Esophagus squamous epithelium (tissue), 4 donors: Measurements from ENCODE around the gene ANKRD11.

Experiments used
- POLR2A ChIP-seq, 4 donors: fragments of 450-650 bp; IDR thresholded peaks; one replicate each; pipeline ENCODE4 v1.6.1; 2017; ENCODE audit warnings: antibody characterized with exemption in 4 of 4, mild to moderate bottlenecking in 4 of 4, moderate library complexity in 3 of 4
- TF ChIP-seq, protein P1 (sequence below), 6 experiments: fragments of 450-650 bp in 4 of 6; fragments of 200-600 bp in 2 of 6; sonication (generic) in 2 of 6; IDR thresholded peaks; one replicate each; pipeline ENCODE4 v1.5.1; 2016 to 2019; ENCODE audit warnings: antibody characterized with exemption in 6 of 6, mild to moderate bottlenecking in 4 of 6, moderate library complexity in 4 of 6

DNA sequence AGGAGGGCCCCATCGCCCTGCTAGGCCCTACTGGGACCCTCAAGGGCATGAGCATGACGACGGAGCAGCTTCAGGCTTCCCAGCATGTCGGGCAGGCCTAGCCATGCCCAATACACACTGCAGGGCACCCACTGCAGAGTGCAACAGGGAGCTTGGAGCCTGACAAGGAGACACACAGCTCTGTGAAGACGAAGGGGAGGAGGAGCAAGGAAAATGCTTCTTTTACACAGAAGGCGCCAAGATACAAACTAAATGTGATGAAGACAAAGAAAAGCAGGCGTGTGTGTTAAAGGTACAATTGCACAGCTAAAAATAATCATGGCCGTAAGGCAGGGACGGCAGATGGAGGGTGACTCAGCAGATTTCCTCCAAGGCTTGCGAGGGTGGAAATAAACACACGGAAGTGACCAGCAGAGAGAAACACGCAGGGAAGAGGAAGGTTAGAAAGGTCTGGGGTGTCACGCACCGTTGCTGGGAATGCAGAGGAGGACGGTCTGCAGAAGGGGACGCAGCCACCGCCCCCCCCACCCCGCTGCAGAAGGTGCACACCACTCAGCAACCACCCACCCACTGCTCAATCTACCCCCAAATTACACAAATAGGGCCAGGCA is 164.4 kb downstream of the ANKRD11 start:
- TF ChIP-seq, protein P1, sequence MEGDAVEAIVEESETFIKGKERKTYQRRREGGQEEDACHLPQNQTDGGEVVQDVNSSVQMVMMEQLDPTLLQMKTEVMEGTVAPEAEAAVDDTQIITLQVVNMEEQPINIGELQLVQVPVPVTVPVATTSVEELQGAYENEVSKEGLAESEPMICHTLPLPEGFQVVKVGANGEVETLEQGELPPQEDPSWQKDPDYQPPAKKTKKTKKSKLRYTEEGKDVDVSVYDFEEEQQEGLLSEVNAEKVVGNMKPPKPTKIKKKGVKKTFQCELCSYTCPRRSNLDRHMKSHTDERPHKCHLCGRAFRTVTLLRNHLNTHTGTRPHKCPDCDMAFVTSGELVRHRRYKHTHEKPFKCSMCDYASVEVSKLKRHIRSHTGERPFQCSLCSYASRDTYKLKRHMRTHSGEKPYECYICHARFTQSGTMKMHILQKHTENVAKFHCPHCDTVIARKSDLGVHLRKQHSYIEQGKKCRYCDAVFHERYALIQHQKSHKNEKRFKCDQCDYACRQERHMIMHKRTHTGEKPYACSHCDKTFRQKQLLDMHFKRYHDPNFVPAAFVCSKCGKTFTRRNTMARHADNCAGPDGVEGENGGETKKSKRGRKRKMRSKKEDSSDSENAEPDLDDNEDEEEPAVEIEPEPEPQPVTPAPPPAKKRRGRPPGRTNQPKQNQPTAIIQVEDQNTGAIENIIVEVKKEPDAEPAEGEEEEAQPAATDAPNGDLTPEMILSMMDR (IDR thresholded peaks at IDR 0.05): no peak
- TF ChIP-seq POLR2A (IDR thresholded peaks at IDR 0.05): no peak
